CD4-positive, alpha-beta T cell treated with Interleukin-4 for 1 hour (primary cell): Measurements from ENCODE around the gene CLEC9A.

ENCODE experiments used
- DNase-seq, 2 donors: peaks; one replicate each; pipeline ENCODE4 v3.0.0-alpha.2; 2020 to 2022

Gene CLEC9A

GRCh38 chr12:10113075-10113474 lies 82.6 kb downstream of the CLEC9A start:
- DNase-seq: no peak

- no peak for DNase-seq
Measured at GRCh38 chr12:10113920-10114319, 83.4 kb downstream of the CLEC9A start.

- no peak for DNase-seq
Measured at GRCh38 chr12:10115311-10115710, 84.8 kb downstream of the CLEC9A start.
